Left hindlimb (tissue), 1 donor: Measurements from ENCODE around the gene CHRDL1.
"Not testable (repeated sequence)": the region's sequence is repeated elsewhere in the genome, so short reads cannot be mapped to it uniquely, and the experiment has no call there.

ENCODE experiments used
- DNase-seq: peaks from one replicate; pipeline ENCODE4 v3.0.0-alpha.2; 2018

The CHRDL1 gene, protein sequence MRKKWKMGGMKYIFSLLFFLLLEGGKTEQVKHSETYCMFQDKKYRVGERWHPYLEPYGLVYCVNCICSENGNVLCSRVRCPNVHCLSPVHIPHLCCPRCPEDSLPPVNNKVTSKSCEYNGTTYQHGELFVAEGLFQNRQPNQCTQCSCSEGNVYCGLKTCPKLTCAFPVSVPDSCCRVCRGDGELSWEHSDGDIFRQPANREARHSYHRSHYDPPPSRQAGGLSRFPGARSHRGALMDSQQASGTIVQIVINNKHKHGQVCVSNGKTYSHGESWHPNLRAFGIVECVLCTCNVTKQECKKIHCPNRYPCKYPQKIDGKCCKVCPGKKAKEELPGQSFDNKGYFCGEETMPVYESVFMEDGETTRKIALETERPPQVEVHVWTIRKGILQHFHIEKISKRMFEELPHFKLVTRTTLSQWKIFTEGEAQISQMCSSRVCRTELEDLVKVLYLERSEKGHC

GRCh38 chrX:110795645-110796406, at the start of gene CHRDL1:
TSS of gene CHRDL1 (minus strand) at chrX:110795817. CDS start at chrX:110792181, 3,636 bp downstream.
- no peak for DNase-seq

GRCh38 chrX:110836982-110837381, 41.4 kb upstream of the CHRDL1 start:
- DNase-seq = no peak

DNA sequence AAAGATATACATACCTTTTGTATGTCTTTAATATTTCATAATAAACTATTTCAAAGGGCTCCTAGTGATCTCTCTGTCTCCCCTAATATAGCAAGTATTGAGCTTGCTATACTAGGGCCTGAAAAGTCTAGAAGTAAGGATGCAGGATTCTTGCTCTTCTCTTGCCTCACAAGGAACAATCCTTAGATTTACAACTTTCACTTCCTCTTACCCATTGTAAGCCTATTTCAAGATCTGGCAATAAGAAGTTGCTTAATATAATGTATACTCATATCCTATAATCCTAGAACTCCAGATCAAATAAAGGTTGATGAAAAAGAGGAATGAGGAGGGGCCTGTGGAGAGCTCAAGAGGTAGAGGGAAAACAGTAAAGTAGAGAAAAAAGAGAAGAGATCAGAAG, 40.8 kb upstream of the CHRDL1 start:
- no peak for DNase-seq

- DNase-seq = no peak
Measured at GRCh38 chrX:110836001-110836400, 40.4 kb upstream of the CHRDL1 start.

GRCh38 chrX:110825972-110826371, 30.4 kb upstream of the CHRDL1 start:
- DNase-seq = no peak

DNA sequence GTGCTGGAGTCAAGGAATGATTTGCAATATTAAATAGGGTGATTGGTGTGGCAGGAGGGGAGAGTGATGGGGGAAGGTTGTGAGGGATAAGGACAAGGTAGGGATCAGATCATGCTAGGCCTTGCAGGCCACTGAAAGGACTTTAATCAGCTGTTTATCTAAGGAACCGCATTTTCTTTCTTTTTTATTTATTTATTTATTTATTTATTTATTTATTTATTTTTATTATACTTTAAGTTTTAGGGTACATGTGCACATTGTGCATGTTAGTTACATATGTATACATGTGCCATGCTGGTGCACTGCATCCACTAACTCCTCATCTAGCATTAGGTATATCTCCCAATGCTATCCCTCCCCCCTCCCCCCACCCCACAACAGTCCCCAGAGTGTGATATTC, 20.9 kb upstream of the CHRDL1 start:
- DNase-seq = not testable (repeated sequence)

- no peak for DNase-seq
Measured at GRCh38 chrX:110806145-110806544, 10.5 kb upstream of the CHRDL1 start.

- no peak for DNase-seq
Measured at GRCh38 chrX:110805303-110805702, 9.7 kb upstream of the CHRDL1 start.

DNA sequence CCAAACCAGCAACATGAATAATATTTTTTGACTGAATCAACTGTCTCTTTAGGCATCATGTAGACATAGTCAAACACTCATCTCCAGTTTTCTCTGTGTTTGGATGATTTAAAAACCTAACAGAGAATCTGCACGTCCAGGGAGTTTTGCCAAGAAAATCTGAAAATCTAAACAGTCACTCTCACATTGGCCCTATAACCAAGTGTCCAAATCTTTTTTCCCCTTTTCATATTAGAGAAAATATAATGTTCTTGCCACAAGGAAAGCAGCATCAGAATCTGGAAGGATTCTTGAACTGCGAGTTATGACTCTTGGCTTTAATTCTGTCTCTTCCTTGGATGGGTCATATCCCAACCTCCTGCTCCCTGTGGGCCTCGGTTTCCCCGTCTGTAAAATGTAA, 8.8 kb upstream of the CHRDL1 start:
- no peak for DNase-seq

- no peak for DNase-seq
Measured at GRCh38 chrX:110803506-110803905, 7.9 kb upstream of the CHRDL1 start.

DNA sequence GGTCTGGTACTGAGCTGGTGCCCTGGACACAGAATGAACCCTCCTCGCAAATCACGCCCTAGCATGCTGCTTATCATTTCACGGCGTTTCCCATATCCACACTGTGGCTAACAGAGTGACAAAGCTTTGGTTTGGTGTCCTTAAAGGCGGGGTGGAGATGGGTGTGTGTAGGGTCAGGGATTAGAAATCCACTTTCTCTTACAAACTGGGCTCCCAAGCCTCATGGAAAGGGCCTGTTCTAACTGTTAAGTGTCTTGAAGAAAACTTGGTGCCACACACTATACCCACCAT, 735 bp upstream of the CHRDL1 start:
- no peak for DNase-seq

GRCh38 chrX:110794601-110795000, 1.0 kb downstream of the CHRDL1 start:
- no peak for DNase-seq

GRCh38 chrX:110791071-110791470, 4.5 kb downstream of the CHRDL1 start:
- DNase-seq = no peak

DNA sequence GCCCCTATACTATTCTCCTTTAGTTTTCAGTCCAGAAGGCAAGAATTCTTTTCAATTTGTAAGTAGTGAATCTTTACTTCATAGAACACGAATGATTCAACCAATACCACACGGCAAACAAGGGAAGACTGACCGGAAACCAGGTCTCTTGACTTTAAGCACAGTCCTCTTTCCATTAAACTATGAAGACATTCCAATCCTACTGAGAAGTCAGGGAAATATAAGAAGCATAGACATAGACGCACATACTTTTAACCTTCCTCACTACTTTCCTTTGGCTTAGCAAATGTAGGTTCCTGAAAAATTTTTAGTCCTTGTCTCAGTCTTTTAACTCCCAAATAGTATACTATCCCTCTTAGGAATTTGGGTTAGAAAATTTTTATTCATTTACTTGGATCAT, 9.1 kb downstream of the CHRDL1 start:
- DNase-seq = no peak

GRCh38 chrX:110759785-110760184, 35.8 kb downstream of the CHRDL1 start:
- no peak for DNase-seq

DNA sequence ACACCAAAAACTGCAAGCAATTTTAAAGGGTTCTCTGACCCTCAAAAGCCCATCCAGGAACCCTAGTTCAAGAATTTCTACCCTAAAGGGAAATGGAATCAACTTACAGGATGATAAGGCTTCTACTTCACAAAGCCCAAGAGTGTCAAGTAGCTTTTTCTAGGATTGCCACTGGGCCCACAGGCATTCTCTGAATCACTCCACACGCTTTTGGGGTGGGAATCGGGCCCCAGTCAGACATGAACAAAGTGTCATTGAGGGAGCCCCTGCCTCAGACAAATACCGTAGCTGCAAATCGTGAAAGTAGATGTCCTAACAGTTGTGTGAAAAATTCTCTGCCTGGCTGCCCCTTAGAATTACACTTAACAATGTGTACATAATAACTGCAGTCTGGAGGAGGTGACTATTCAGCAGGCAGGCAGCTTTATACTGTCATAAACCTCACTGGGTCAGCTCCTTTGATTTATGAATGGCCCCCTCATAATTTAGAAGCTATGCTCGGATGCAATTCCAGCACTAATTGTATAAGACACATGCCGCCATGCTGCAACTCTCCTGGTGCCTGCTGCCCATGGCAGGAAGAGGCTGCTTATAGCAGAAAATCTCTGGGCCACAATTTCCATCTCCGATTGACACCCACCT, 36.7 kb downstream of the CHRDL1 start:
- DNase-seq = no peak

GRCh38 chrX:110755611-110756010, 40.0 kb downstream of the CHRDL1 start:
- DNase-seq = no peak

DNA sequence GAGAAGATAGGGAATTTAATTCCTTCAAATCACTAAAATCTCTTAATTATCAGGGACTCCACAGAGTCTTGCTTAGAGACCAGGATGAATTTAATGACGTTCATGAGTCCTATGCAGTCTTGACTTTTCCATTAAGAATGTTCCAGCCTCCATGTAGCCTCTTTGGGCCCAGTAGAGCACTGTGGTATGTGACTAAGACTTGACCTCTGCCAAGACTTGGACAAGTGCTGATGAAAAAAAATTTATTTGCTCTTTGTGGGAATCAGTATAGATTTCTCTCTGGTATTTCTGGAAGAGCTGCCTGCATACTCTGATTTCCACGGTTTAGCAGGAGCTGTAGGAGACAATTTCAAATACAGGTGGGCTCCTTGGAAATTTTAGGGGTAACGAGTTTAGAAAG, 40.6 kb downstream of the CHRDL1 start:
- no peak for DNase-seq

DNA sequence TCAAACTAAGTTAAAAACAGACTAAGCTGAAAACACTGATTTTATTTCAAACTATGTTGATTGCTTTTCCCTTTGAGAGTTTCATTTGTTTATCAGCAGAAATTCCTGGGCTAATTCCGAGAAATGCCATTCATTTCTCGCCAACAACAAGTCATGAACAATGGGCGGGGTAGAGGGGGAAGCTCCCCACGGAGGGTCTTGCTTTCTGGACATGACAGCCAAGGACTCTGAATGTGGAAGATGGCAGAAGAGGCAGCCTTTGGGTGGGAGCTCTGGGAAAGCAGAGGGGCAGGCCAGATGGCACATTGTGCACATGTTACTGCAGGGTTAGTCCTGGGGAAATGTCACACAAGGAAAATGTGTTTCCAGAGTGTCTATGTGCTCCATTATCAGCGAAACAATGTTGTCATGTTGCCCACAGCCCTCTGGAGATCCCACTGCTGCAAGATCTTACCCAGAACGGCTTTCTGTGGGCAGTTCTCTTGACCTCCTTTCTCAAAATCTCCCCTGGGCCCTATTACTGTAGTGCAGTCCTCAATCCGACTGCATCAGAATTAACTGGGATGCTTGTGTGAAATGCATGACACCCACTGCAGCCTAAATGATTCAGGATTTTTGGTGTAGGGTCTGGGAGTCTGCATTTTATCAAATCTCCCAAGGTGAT, 45.0 kb downstream of the CHRDL1 start:
- no peak for DNase-seq

GRCh38 chrX:110748256-110748806, 47.3 kb downstream of the CHRDL1 start:
- no peak for DNase-seq

DNA sequence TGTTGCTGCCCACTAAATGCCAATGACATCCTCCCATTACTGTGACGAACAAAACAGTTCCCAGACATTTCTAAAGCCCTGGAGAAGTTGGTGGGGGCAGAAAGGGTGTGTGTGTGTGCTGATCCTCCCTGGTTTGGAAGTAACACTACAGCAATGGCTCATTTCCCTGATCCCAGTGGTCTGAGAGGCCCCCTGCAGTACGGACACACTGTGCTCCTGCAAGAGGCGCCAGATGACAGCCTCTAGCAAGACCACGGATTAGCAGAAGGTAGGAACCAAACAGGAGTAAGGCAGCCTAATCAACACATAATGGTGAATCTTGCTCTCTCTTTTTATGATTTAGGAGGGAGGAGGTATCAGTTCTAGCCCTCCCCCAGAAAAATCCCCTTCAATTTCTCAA, 49.6 kb downstream of the CHRDL1 start:
- DNase-seq = no peak

DNA sequence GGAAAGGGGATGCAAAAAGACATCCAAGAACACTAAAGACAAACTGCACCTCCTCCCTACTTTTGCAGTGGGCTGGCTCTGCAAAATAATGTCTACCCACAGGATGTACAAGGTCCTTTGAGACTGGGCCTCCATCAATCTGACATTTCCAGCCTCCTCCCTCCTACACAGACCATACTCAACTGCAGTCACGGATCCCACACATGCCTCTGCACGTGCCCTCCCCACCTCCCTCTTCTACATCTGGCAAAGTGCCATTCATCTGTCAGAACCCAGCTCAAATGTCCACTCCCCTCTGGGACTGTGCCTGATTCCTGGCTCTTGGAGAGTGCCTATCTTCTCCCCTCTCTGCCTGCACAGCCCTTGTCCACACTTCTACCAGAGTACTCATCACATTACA, 50.3 kb downstream of the CHRDL1 start:
- no peak for DNase-seq
